MM.1S (cell line): ENCODE data around the gene ZYG11A.

ENCODE experiments used
- DNase-seq: peaks from one replicate; pipeline ENCODE4 v3.0.0-alpha.2; 2015
- H2AFZ ChIP-seq: fragments of 300-600 bp; sonication (generic); 2 replicates; pipeline ENCODE4 v1.6.0; 2016; ENCODE audit warnings: antibody characterized with exemption, low read length
- H3F3A ChIP-seq: fragments of 300-600 bp; sonication (generic); 2 replicates; pipeline ENCODE4 v1.6.1; 2016; ENCODE audit warnings: mild to moderate bottlenecking, antibody characterized with exemption, low read length, moderate library complexity, mixed read lengths; ENCODE audit not compliant: insufficient read depth
- H3K27ac ChIP-seq: fragments of 300-600 bp; sonication (generic); 2 replicates; pipeline ENCODE4 v1.5.1; 2016; ENCODE audit warnings: mild to moderate bottlenecking, low read length
- H3K27me3 ChIP-seq: fragments of 300-600 bp; sonication (generic); replicated peaks from 2 replicates; pipeline ENCODE4 v1.6.0; 2016; ENCODE audit warnings: low read length; ENCODE audit not compliant: insufficient read depth
- H3K36me3 ChIP-seq: fragments of 300-600 bp; sonication (generic); replicated peaks from 2 replicates; pipeline ENCODE4 v1.6.1; 2016; ENCODE audit warnings: mild to moderate bottlenecking, low read length, mixed read lengths; ENCODE audit not compliant: insufficient read depth
- H3K4me1 ChIP-seq: fragments of 300-600 bp; sonication (generic); 2 replicates; pipeline ENCODE4 v1.6.1; 2016; ENCODE audit warnings: low read length, mixed read lengths
- H3K4me2 ChIP-seq: fragments of 300-600 bp; sonication (generic); 2 replicates; pipeline ENCODE4 v1.6.0; 2016; ENCODE audit warnings: low read depth, low read length
- H3K4me3 ChIP-seq: fragments of 300-600 bp; sonication (generic); 2 replicates; pipeline ENCODE4 v1.5.1; 2016; ENCODE audit warnings: low read length, mixed read lengths
- H3K79me2 ChIP-seq: fragments of 300-600 bp; sonication (generic); 2 replicates; pipeline ENCODE4 v1.6.1; 2016; ENCODE audit warnings: mixed run types, low read length, mixed read lengths
- H3K9ac ChIP-seq: fragments of 300-600 bp; sonication (generic); 2 replicates; pipeline ENCODE4 v1.6.1; 2016; ENCODE audit warnings: low read length, mixed read lengths
- H3K9me2 ChIP-seq: fragments of 300-600 bp; sonication (generic); replicated peaks from 2 replicates; pipeline ENCODE4 v1.6.1; 2016; ENCODE audit warnings: mild to moderate bottlenecking, low read length, mixed read lengths; ENCODE audit not compliant: insufficient read depth
- H3K9me3 ChIP-seq: fragments of 300-600 bp; sonication (generic); replicated peaks from 2 replicates; pipeline ENCODE4 v1.6.1; 2016; ENCODE audit warnings: mild to moderate bottlenecking, low read length, mixed read lengths; ENCODE audit not compliant: insufficient read depth
- H4K20me1 ChIP-seq: fragments of 300-600 bp; sonication (generic); 2 replicates; pipeline ENCODE4 v1.6.1; 2016; ENCODE audit warnings: mild to moderate bottlenecking, low read length, moderate library complexity, mixed read lengths; ENCODE audit not compliant: insufficient read depth
- EZH2 ChIP-seq: fragments of 300-600 bp; sonication (generic); optimal IDR thresholded peaks from 2 replicates; pipeline ENCODE3; 2017; ENCODE audit warnings: low read depth, mild to moderate bottlenecking, antibody characterized with exemption, low read length, mixed read lengths
- EZH2phosphoT487 ChIP-seq: fragments of 300-600 bp; sonication (generic); IDR thresholded peaks from 2 replicates; pipeline ENCODE4 v1.6.1; 2018; ENCODE audit warnings: antibody characterized with exemption, low read length
- TF ChIP-seq, protein P1 (sequence below): fragments of 300-600 bp; sonication (generic); IDR thresholded peaks from 2 replicates; pipeline ENCODE4 v1.5.1; 2016; ENCODE audit warnings: antibody characterized with exemption, low read length, mixed read lengths

ZYG11A gene

DNA sequence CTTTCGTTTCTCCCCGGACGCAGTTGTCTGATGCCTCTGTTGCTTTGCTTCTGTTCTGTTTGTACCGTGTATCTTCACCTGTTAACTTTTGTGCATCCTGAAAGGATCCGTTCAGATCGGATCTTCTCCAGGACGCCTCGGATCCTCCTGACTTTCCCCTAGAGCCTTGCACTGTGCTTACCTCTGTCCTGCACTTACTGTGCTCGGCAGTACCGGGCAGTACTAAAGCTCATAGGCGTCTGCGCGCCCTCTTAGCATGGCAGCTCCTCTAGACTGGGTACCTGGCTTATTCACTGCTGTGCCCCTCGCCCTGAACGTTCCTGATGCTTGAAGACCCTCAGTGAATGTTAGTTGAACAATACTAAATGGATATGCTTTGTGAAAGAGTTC, 85.5 kb downstream of the ZYG11A start:
- peak overlapping the region; percentile 98 for H2AFZ ChIP-seq
- H3K9me2 ChIP-seq = no peaks in the 10 kb centered on the region
- H3K9ac ChIP-seq = peak overlapping the region; percentile 75; the same call in 1 of the 2 replicates
- TF ChIP-seq EZH2phosphoT487 = no peak
- TF ChIP-seq, protein P1, sequence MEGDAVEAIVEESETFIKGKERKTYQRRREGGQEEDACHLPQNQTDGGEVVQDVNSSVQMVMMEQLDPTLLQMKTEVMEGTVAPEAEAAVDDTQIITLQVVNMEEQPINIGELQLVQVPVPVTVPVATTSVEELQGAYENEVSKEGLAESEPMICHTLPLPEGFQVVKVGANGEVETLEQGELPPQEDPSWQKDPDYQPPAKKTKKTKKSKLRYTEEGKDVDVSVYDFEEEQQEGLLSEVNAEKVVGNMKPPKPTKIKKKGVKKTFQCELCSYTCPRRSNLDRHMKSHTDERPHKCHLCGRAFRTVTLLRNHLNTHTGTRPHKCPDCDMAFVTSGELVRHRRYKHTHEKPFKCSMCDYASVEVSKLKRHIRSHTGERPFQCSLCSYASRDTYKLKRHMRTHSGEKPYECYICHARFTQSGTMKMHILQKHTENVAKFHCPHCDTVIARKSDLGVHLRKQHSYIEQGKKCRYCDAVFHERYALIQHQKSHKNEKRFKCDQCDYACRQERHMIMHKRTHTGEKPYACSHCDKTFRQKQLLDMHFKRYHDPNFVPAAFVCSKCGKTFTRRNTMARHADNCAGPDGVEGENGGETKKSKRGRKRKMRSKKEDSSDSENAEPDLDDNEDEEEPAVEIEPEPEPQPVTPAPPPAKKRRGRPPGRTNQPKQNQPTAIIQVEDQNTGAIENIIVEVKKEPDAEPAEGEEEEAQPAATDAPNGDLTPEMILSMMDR = no peak
- no peak for TF ChIP-seq EZH2
- no peak for DNase-seq
- H3K9me3 ChIP-seq = no peaks in the 10 kb centered on the region
- H3K27ac ChIP-seq = no peak overlapping the region
- H4K20me1 ChIP-seq = no peaks in the 10 kb centered on the region
- no peaks in the 10 kb centered on the region for H3K36me3 ChIP-seq
- no peaks in the 10 kb centered on the region for H3F3A ChIP-seq
- peaks cover 3% of the 10 kb centered on the region; the same call in 1 of the 2 replicates for H3K79me2 ChIP-seq
- H3K4me3 ChIP-seq = peak overlapping the region; percentile 88
- H3K27me3 ChIP-seq = no peaks in the 10 kb centered on the region
- H3K4me2 ChIP-seq = peak overlapping the region; percentile 99
- 0 out of 2 replicates have a peak, but pooled peaks cover 2% of the 10 kb centered on the region for H3K4me1 ChIP-seq

DNA sequence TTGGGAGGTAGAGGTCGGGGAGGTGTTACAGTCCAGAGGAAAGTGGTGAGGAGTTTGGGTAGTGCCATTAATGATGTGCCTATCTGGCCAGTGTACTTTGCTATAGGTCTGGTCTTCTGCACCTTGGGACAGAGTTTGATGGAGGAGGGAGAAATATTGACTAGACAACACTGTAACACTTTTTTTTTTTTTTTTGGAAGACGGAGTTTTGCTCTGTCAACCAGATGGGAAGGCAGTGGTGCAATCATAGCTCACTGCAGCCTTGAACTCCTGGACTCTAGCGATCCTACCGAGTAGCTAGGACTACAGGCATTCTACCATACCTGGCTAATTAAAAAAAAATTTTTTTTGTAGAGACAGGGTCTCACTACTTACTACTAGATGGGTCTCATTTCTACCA, 86.5 kb downstream of the ZYG11A start:
- no peaks in the 10 kb centered on the region for H3K9me3 ChIP-seq
- 0 out of 2 replicates have a peak, but pooled peaks cover 2% of the 10 kb centered on the region for H3K4me1 ChIP-seq
- H3K9ac ChIP-seq = no peak overlapping the region
- H3K4me3 ChIP-seq = no peak overlapping the region
- no peak overlapping the region for H2AFZ ChIP-seq
- H3K27ac ChIP-seq = no peak overlapping the region
- H3K4me2 ChIP-seq = no peak overlapping the region
- H3K27me3 ChIP-seq = no peaks in the 10 kb centered on the region
- H3K79me2 ChIP-seq = peaks cover 3% of the 10 kb centered on the region; the same call in 1 of the 2 replicates
- no peak for TF ChIP-seq EZH2phosphoT487
- no peak for TF ChIP-seq EZH2
- TF ChIP-seq, protein P1 = no peak
- H3F3A ChIP-seq = no peaks in the 10 kb centered on the region
- DNase-seq = no peak
- H3K9me2 ChIP-seq = no peaks in the 10 kb centered on the region
- no peaks in the 10 kb centered on the region for H4K20me1 ChIP-seq
- H3K36me3 ChIP-seq = no peaks in the 10 kb centered on the region

DNA sequence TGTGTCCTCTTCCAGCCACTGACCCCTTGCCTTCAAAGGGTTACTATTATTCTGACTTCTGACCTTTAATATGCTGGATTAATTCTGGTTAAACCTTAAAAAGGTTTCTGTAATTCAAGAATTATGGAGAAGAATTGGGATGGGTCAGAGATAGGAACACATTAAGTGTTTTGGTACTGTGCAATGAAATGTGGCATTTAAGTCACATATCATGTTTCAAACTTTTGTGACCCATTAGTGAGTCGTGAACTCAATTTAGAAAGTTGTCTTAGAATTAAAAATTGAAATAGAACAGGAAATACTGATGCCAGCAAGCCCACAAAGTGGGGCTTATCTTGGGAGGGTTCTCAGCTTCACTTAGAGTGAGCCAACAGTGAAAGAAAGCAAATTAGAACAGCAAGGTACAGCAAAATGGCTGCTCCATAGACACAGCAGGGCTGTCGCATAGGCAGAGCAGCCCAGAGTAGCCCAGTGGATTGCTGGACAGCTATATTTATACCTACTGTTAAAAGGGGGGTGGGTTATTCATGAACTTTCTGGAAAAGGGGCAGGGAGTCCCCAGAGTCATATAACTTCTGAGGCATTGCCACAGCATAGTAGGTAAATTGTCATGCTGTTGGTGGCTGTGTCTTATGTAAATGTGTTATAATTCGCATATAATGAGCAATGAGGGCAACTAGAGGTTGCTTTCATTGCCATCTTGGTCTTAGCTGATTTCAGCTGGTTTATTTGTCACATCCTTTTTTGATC, 95.0 kb downstream of the ZYG11A start:
- TF ChIP-seq EZH2phosphoT487 (no peak), EZH2 (no peak)
- Histone ChIP-seq H3K4me3 (no peak overlapping the region), H3K36me3 (no peaks in the 10 kb centered on the region), H4K20me1 (no peaks in the 10 kb centered on the region), H3K9me3 (no peaks in the 10 kb centered on the region), H3K9ac (no peak overlapping the region), H2AFZ (no peak overlapping the region), H3K27me3 (no peaks in the 10 kb centered on the region), H3K9me2 (no peaks in the 10 kb centered on the region), H3K4me2 (no peak overlapping the region), H3K27ac (no peak overlapping the region), H3K79me2 (no peaks in the 10 kb centered on the region), H3F3A (no peaks in the 10 kb centered on the region), H3K4me1 (no peaks in the 10 kb centered on the region)
- no peak for DNase-seq

DNA sequence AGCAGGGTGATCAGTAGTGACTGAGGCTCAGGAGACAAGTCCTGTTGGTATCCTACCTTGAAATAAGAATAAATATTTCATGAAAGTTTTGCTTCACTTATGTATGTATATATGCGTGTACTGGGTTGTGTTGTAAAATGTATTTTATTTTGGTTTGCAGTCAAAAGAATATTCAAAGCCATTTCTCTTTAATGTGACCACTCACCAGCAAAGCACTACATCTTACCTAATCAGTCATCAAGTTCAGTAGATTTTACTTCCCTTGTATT, 95.6 kb downstream of the ZYG11A start:
- H3K9me2 ChIP-seq = no peaks in the 10 kb centered on the region
- DNase-seq = no peak
- H4K20me1 ChIP-seq = no peaks in the 10 kb centered on the region
- no peaks in the 10 kb centered on the region for H3K9me3 ChIP-seq
- H3K9ac ChIP-seq = no peak overlapping the region
- no peaks in the 10 kb centered on the region for H3K36me3 ChIP-seq
- H3K27ac ChIP-seq = no peak overlapping the region
- H2AFZ ChIP-seq = no peak overlapping the region
- H3F3A ChIP-seq = no peaks in the 10 kb centered on the region
- TF ChIP-seq, protein P1 = no peak
- TF ChIP-seq EZH2 = no peak
- no peak for TF ChIP-seq EZH2phosphoT487
- no peak overlapping the region for H3K4me2 ChIP-seq
- H3K27me3 ChIP-seq = no peaks in the 10 kb centered on the region
- H3K79me2 ChIP-seq = no peaks in the 10 kb centered on the region
- H3K4me3 ChIP-seq = no peak overlapping the region
- H3K4me1 ChIP-seq = no peaks in the 10 kb centered on the region
